Measurements from ENCODE around the gene POLRMT.

Gene POLRMT

GRCh38 chr19:647566-648284 lies 14.4 kb upstream of the POLRMT start:
- FAIRE-seq = no peak
- no peak for DNase-seq (ENCODE audit: insufficient read length, low spot score)
- no peak for TF ChIP-seq POU2F2 (IDR thresholded peaks at IDR 0.05; ENCODE audit: low read depth, low read length)
- no peak for TF ChIP-seq TAF1 (IDR thresholded peaks at IDR 0.05; ENCODE audit: low read depth, low read length)
- no peak for TF ChIP-seq PAX5 (IDR thresholded peaks at IDR 0.05; ENCODE audit: insufficient read depth, low read length, severe bottlenecking)
- no peak for TF ChIP-seq SPI1 (IDR thresholded peaks at IDR 0.05; ENCODE audit: low read depth, low read length)
- no peak for TF ChIP-seq POLR2A (IDR thresholded peaks at IDR 0.05; ENCODE audit: low read depth, low read length)
- TF ChIP-seq POLR2AphosphoS5 (IDR thresholded peaks at IDR 0.05; ENCODE audit: low read depth, low read length) = no peak

- DNase-seq (ENCODE audit: insufficient read length, low spot score) (no peak), FAIRE-seq (no peak)
- TF ChIP-seq TAF1 (IDR thresholded peaks at IDR 0.05; ENCODE audit: low read depth, low read length) (no peak), POU2F2 (IDR thresholded peaks at IDR 0.05; ENCODE audit: low read depth, low read length) (no peak), POLR2A (IDR thresholded peaks at IDR 0.05; ENCODE audit: low read depth, low read length) (no peak), SPI1 (IDR thresholded peaks at IDR 0.05; ENCODE audit: low read depth, low read length) (no peak), PAX5 (IDR thresholded peaks at IDR 0.05; ENCODE audit: insufficient read depth, low read length, severe bottlenecking) (no peak), POLR2AphosphoS5 (IDR thresholded peaks at IDR 0.05; ENCODE audit: low read depth, low read length) (no peak; the same call in 1 of the 2 replicates)
Observed at GRCh38 chr19:646779-647565, 13.6 kb upstream of the POLRMT start.

- DNase-seq (ENCODE audit: insufficient read length, low spot score) (no peak), FAIRE-seq (no peak)
- no peak for TF ChIP-seq TAF1 (IDR thresholded peaks at IDR 0.05; ENCODE audit: low read depth, low read length)
Observed at GRCh38 chr19:645912-646778, 12.8 kb upstream of the POLRMT start.

GRCh38 chr19:644789-645188 lies 11.5 kb upstream of the POLRMT start:
- FAIRE-seq (no peak), DNase-seq (ENCODE audit: insufficient read length, low spot score) (no peak)
- TF ChIP-seq PAX5 (IDR thresholded peaks at IDR 0.05; ENCODE audit: insufficient read depth, low read length, severe bottlenecking) = no peak

- no peak for DNase-seq (ENCODE audit: insufficient read length, low spot score)
- TF ChIP-seq POLR2AphosphoS5 (IDR thresholded peaks at IDR 0.05; ENCODE audit: low read depth, low read length) (no peak), POLR2A (IDR thresholded peaks at IDR 0.05; ENCODE audit: low read depth, low read length) (no peak), SPI1 (IDR thresholded peaks at IDR 0.05; ENCODE audit: low read depth, low read length) (no peak), POU2F2 (IDR thresholded peaks at IDR 0.05; ENCODE audit: low read depth, low read length) (no peak), TAF1 (IDR thresholded peaks at IDR 0.05; ENCODE audit: low read depth, low read length) (no peak), PAX5 (IDR thresholded peaks at IDR 0.05; ENCODE audit: insufficient read depth, low read length, severe bottlenecking) (no peak)
- FAIRE-seq = no peak
Observed at GRCh38 chr19:644363-644762, 11.0 kb upstream of the POLRMT start.

GRCh38 chr19:643736-644135 lies 10.4 kb upstream of the POLRMT start:
- DNase-seq (ENCODE audit: insufficient read length, low spot score) (no peak), FAIRE-seq (no peak)
- TF ChIP-seq PAX5 (IDR thresholded peaks at IDR 0.05; ENCODE audit: insufficient read depth, low read length, severe bottlenecking) (no peak), POU2F2 (IDR thresholded peaks at IDR 0.05; ENCODE audit: low read depth, low read length) (no peak), TAF1 (IDR thresholded peaks at IDR 0.05; ENCODE audit: low read depth, low read length) (no peak), POLR2A (IDR thresholded peaks at IDR 0.05; ENCODE audit: low read depth, low read length) (no peak), SPI1 (IDR thresholded peaks at IDR 0.05; ENCODE audit: low read depth, low read length) (no peak)

GRCh38 chr19:642767-643727 lies 9.7 kb upstream of the POLRMT start:
- DNase-seq (ENCODE audit: insufficient read length, low spot score) (no peak), FAIRE-seq (no peak)
- TF ChIP-seq POLR2A (IDR thresholded peaks at IDR 0.05; ENCODE audit: low read depth, low read length) (no peak), SPI1 (IDR thresholded peaks at IDR 0.05; ENCODE audit: low read depth, low read length) (no peak), TAF1 (IDR thresholded peaks at IDR 0.05; ENCODE audit: low read depth, low read length) (no peak), PAX5 (IDR thresholded peaks at IDR 0.05; ENCODE audit: insufficient read depth, low read length, severe bottlenecking) (no peak), POU2F2 (IDR thresholded peaks at IDR 0.05; ENCODE audit: low read depth, low read length) (no peak), POLR2AphosphoS5 (IDR thresholded peaks at IDR 0.05; ENCODE audit: low read depth, low read length) (no peak)

- no peak for DNase-seq (ENCODE audit: insufficient read length, low spot score)
- FAIRE-seq = peak; percentile 5
- TF ChIP-seq PAX5 (IDR thresholded peaks at IDR 0.05; ENCODE audit: insufficient read depth, low read length, severe bottlenecking) (no peak), SPI1 (IDR thresholded peaks at IDR 0.05; ENCODE audit: low read depth, low read length) (no peak), POU2F2 (IDR thresholded peaks at IDR 0.05; ENCODE audit: low read depth, low read length) (no peak), POLR2A (IDR thresholded peaks at IDR 0.05; ENCODE audit: low read depth, low read length) (no peak), TAF1 (IDR thresholded peaks at IDR 0.05; ENCODE audit: low read depth, low read length) (no peak), POLR2AphosphoS5 (IDR thresholded peaks at IDR 0.05; ENCODE audit: low read depth, low read length) (no peak)
Observed at GRCh38 chr19:641702-642101, 8.4 kb upstream of the POLRMT start.
